Transverse colon (tissue), 4 donors: ENCODE measurements around the gene SEPTIN8. TPM values are rescaled to one million over a fixed set of nuclear protein-coding genes. Genes with fewer than 3 reads are reported as not detected.

ENCODE experiments used
- DNase-seq: peaks from one replicate; pipeline ENCODE4 v3.0.0-alpha.2; 2019
- H3K27ac ChIP-seq, 4 donors: fragments of 200-600 bp; sonication (generic); 2 replicates each; pipeline ENCODE4 v1.5.1; 2016 to 2018; ENCODE audit warnings: inconsistent platforms in 4 of 4
- H3K27me3 ChIP-seq: fragments of 200-600 bp; sonication (generic); 2 replicates; pipeline ENCODE4 v1.5.1; 2017; ENCODE audit warnings: inconsistent platforms
- H3K36me3 ChIP-seq, 4 donors: fragments of 200-600 bp; sonication (generic); 2 replicates each; pipeline ENCODE4 v1.5.1; 2017 to 2019; ENCODE audit warnings: inconsistent platforms in 4 of 4
- H3K4me1 ChIP-seq, 4 donors: fragments of 200-600 bp; sonication (generic); 2 replicates each; pipeline ENCODE4 v1.5.1; 2017 to 2020; ENCODE audit warnings: inconsistent platforms in 4 of 4
- H3K4me3 ChIP-seq, 4 donors: fragments of 200-600 bp; sonication (generic); 1 replicate in 1 of 4; 2 replicates in 3 of 4; pipeline versions ENCODE4 v1.5.1 to v1.6.1; 2017 to 2019; ENCODE audit warnings: inconsistent platforms in 4 of 4
- H3K9me3 ChIP-seq, 2 donors: fragments of 200-600 bp; sonication (generic); 2 replicates each; pipeline ENCODE4 v1.5.1; 2017 to 2019; ENCODE audit warnings: inconsistent platforms in 2 of 2
- CTCF ChIP-seq, 5 experiments: fragments of 200-600 bp in 3 of 5; fragments of 450-650 bp in 2 of 5; sonication (generic) in 3 of 5; IDR thresholded peaks; 1 replicate in 2 of 5; 2 replicates in 3 of 5; pipeline ENCODE4 v1.5.1; 2016 to 2017; ENCODE audit warnings: antibody characterized with exemption in 5 of 5, inconsistent platforms in 3 of 5, mild to moderate bottlenecking in 2 of 5, moderate library complexity in 1 of 5
- EP300 ChIP-seq: sonication (generic); formaldehyde crosslinking; IDR thresholded peaks from one replicate; pipeline ENCODE4 v1.6.1; 2017; ENCODE audit warnings: antibody characterized with exemption, low read depth
- POLR2A ChIP-seq: fragments of 450-650 bp; IDR thresholded peaks from one replicate; pipeline ENCODE4 v1.6.1; 2016; ENCODE audit warnings: antibody characterized with exemption, mild to moderate bottlenecking, moderate library complexity
- POLR2AphosphoS5 ChIP-seq, 3 donors: sonication (generic); formaldehyde crosslinking; IDR thresholded peaks; one replicate each; pipeline ENCODE4 v1.6.1; 2016; ENCODE audit warnings: antibody characterized with exemption in 3 of 3
- WGBS, 2 donors: methylation state at CpG; one replicate each; pipeline ENCODE4 v1.1.5; 2018; ENCODE audit warnings: low coverage in 1 of 2; 5-methylcytosine and 5-hydroxymethylcytosine counted together
- in situ Hi-C, 4 donors: fragments of 200-750 bp; cut with MboI; loops; one replicate each; pipeline versions ENCODE4 v1.15.0 to v1.15.1; 2017; ENCODE audit warnings: low sequenced_read_pairs in 3 of 4, low pct_ligation_motif_present in 1 of 4, low pct_unique_long_range_greater_than_20kb in 1 of 4
- intact Hi-C: fragments of 100-400 bp; cut with DNase I; formaldehyde crosslinking; loops from one replicate; pipeline ENCODE4 v1.15.1; 2023; ENCODE audit warnings: low total_unique reads
- total RNA-seq, 4 donors: library from RNA; depleted of rRNA; stranded (reverse); fragments of >200 nt; gene quantifications; one replicate each; pipeline ENCODE4 v1.1.0, GENCODE V29; 2016

The SEPTIN8 gene
- total RNA-seq, 4 donors from 2014 or later = 38.4 to 70.7 (median 53.5) TPM

GRCh38 chr5:132774896-132775295 is 2.1 kb downstream of the SEPTIN8 start:
- peak overlapping the region in 2 of 4 donors; percentile 83 to 84 for H3K27ac ChIP-seq
- H3K4me1 ChIP-seq = peaks cover 7 to 33% (median 24%) of the 10 kb centered on the region in 4 donors
- TF ChIP-seq POLR2A = no peak
- no peak for TF ChIP-seq CTCF (IDR thresholded peaks at IDR 0.05)
- TF ChIP-seq POLR2AphosphoS5 (IDR thresholded peaks at IDR 0.05) = no peak
- no peak for TF ChIP-seq EP300
- no peaks in the 10 kb centered on the region for H3K36me3 ChIP-seq
- intact Hi-C loops (no loop called here), in situ Hi-C loops (loop anchor here in 1 of 4 donors (25.0 kb wide), 1 partner anchor 388 kb away; no protein-coding TSS in a partner anchor)
- H3K4me3 ChIP-seq = no peak overlapping the region
- no peak for DNase-seq
- H3K9me3 ChIP-seq = no peaks in the 10 kb centered on the region
- H3K27me3 ChIP-seq = no peaks in the 10 kb centered on the region
- WGBS, 2 donors = 80 to 92% methylated on average over 1 to 5 of the region's 5 CpGs

DNA sequence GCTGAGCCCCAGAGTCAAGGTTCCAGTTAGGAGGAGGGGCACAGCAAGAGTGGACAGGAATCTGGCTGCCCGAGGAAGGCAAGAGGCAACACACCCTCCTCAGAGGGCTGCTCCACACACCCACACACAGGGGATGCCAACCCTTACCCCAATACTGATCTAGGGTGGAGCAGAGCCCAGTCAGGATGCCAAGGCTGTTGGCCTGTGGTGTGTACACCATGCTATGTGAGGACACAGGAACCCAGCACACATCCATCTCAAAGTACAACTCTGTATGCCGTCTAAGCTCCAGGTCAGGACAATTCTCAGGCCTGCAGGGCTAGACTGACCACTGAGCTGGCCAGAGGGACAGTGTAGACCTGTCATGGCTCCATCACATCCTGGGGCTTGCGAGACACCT is 2.6 kb downstream of the SEPTIN8 start:
- in situ Hi-C loops (no loop called here), intact Hi-C loops (no loop called here)
- no peaks in the 10 kb centered on the region for H3K36me3 ChIP-seq
- no peaks in the 10 kb centered on the region for H3K27me3 ChIP-seq
- H3K4me1 ChIP-seq = peaks cover 7 to 33% (median 24%) of the 10 kb centered on the region in 4 donors
- DNase-seq = no peak
- no peak for TF ChIP-seq CTCF (IDR thresholded peaks at IDR 0.05)
- no peak for TF ChIP-seq POLR2AphosphoS5 (IDR thresholded peaks at IDR 0.05)
- no peak for TF ChIP-seq EP300
- no peak for TF ChIP-seq POLR2A
- 63% methylated on average over 3 of the region's 3 CpGs; no CpG with 5 or more reads in 1 of the 2 donors for WGBS, 2 donors
- H3K4me3 ChIP-seq = no peak overlapping the region
- no peaks in the 10 kb centered on the region for H3K9me3 ChIP-seq
- no peak overlapping the region for H3K27ac ChIP-seq

- Histone ChIP-seq H3K27me3 (no peaks in the 10 kb centered on the region), H3K4me3 (no peak overlapping the region), H3K9me3 (no peaks in the 10 kb centered on the region), H3K27ac (no peak overlapping the region), H3K4me1 (peaks cover 7 to 33% (median 24%) of the 10 kb centered on the region in 4 donors), H3K36me3 (no peaks in the 10 kb centered on the region)
- DNase-seq = no peak
- WGBS, 2 donors = 83% methylated on average over 12 of the region's 12 CpGs; no CpG with 5 or more reads in 1 of the 2 donors
- intact Hi-C loops = no loop called here
- in situ Hi-C loops = no loop called here
- TF ChIP-seq POLR2AphosphoS5 (IDR thresholded peaks at IDR 0.05) (no peak), EP300 (no peak), CTCF (IDR thresholded peaks at IDR 0.05) (no peak), POLR2A (no peak)
Measured at GRCh38 chr5:132773601-132774355, 3.3 kb downstream of the SEPTIN8 start.

DNA sequence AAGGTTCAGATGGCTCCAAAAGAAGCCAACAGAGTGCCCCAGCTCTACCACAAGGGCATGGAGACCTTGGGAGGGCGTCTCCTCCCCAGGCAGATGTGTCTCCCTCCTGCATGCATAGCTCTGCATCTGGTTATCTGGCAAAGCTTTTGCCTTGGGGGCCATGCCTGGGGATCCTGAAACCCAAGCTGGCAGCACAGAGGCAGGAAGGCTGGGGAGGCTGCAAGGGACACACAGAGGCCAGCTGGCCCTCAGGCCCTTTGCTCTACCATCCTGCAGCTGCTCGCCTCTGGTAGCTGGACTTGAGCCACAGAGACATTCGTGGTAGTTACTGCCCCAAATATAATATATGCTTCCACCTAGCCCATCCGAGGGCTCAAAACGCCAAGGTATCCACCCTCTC is 3.9 kb downstream of the SEPTIN8 start:
- no peaks in the 10 kb centered on the region for H3K36me3 ChIP-seq
- DNase-seq = no peak
- H3K27ac ChIP-seq = no peak overlapping the region
- H3K4me1 ChIP-seq = peaks cover 7 to 30% (median 23%) of the 10 kb centered on the region in 4 donors
- no peaks in the 10 kb centered on the region for H3K9me3 ChIP-seq
- in situ Hi-C loops = no loop called here
- H3K4me3 ChIP-seq = no peak overlapping the region
- no peak for TF ChIP-seq EP300
- TF ChIP-seq POLR2A = no peak
- no peak for TF ChIP-seq POLR2AphosphoS5 (IDR thresholded peaks at IDR 0.05)
- TF ChIP-seq CTCF (IDR thresholded peaks at IDR 0.05) = no peak
- H3K27me3 ChIP-seq = no peaks in the 10 kb centered on the region
- WGBS, 2 donors = 88% methylated on average over 5 of the region's 5 CpGs; no CpG with 5 or more reads in 1 of the 2 donors
- intact Hi-C loops = no loop called here
